Measurements from ENCODE around the gene ADAMTS2. TPM values are rescaled to one million over a fixed set of nuclear protein-coding genes. Genes with fewer than 3 reads are reported as not detected.
A peak's percentile ranks its signal among the peaks of the same experiment; 100 is the strongest.

Gene ADAMTS2
- polyA plus RNA-seq, 6 donors from 2014 or later: not detected

GRCh38 chr5:179177711-179178575, 167.3 kb downstream of the ADAMTS2 start:
- DNase-seq: no peak
- Mint-ChIP-seq H3K9me3 (peaks cover 0 to 7% (median 3%) of the 10 kb centered on the region in 7 donors), H3K4me3 (no peak overlapping the region), H3K27ac (no peak overlapping the region), H3K36me3 (no peaks in the 10 kb centered on the region), H3K27me3 (peaks cover 13 to 32% (median 31%) of the 10 kb centered on the region in 3 donors), H3K4me1 (peaks cover 0 to 2% (median 0%) of the 10 kb centered on the region in 3 donors)
- ATAC-seq (ENCODE audit: low read depth in 2 of 2): no peak

DNA sequence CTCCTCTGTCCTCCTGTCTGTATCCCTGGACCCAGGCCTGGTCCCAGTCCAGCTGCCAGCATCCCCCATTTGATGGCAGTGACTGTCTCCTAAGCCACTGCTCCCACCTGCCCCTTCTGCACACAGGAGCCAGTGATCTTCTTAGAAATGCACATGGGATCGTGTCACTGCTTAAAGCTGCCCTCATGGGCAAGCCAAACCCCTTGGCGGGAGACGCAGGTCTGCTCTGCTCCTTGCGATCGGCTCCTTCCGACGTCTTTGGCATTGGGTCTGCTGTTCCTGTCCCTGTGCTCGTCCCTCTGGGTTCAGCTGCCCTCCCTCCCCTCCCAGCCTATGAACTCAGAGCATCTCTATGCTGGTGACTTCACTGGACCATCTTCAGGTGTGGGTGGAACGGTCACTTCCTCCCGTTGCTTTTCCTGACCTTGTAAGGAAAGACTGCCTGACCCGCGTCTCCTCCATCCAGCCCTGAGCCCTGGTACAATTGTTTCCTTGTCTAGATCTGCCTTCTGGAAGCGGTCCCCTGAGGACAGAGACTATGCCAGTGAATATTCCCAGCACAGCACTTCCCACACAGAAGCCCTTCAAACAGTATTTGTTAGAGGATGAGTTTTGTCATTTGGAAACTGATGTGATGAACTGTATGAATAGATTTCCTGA, 168.6 kb downstream of the ADAMTS2 start:
- Mint-ChIP-seq H3K4me3 (peak overlapping the region in 1 of 8 donors; percentile 42), H3K9me3 (peaks cover 0 to 7% (median 3%) of the 10 kb centered on the region in 7 donors), H3K27me3 (peaks cover 13 to 31% (median 30%) of the 10 kb centered on the region in 3 donors), H3K27ac (no peak overlapping the region), H3K36me3 (no peaks in the 10 kb centered on the region), H3K4me1 (no peaks in the 10 kb centered on the region)
- DNase-seq (no peak), ATAC-seq (ENCODE audit: low read depth in 2 of 2) (no peak)

GRCh38 chr5:179176166-179176565, 169.1 kb downstream of the ADAMTS2 start:
- H3K27ac Mint-ChIP-seq: no peak overlapping the region
- no peak for ATAC-seq (ENCODE audit: low read depth in 2 of 2)
- no peak overlapping the region for H3K4me3 Mint-ChIP-seq

GRCh38 chr5:179171816-179172745, 173.2 kb downstream of the ADAMTS2 start:
- no peak overlapping the region for H3K4me3 Mint-ChIP-seq
- no peak for DNase-seq
- no peak for ATAC-seq (ENCODE audit: low read depth in 2 of 2)
- peaks cover 0 to 4% (median 0%) of the 10 kb centered on the region in 7 donors for H3K9me3 Mint-ChIP-seq
- peaks cover 0 to 6% (median 3%) of the 10 kb centered on the region in 3 donors for H3K4me1 Mint-ChIP-seq
- peaks cover 14 to 39% (median 26%) of the 10 kb centered on the region in 3 donors for H3K27me3 Mint-ChIP-seq
- H3K27ac Mint-ChIP-seq: no peak overlapping the region
- H3K36me3 Mint-ChIP-seq: no peaks in the 10 kb centered on the region

More at GRCh38 chr5:179176166-179176565, 169.1 kb downstream of the ADAMTS2 start:
- no peaks in the 10 kb centered on the region for H3K4me1 Mint-ChIP-seq
- H3K27me3 Mint-ChIP-seq: peaks cover 13 to 31% (median 30%) of the 10 kb centered on the region in 3 donors
- no peak for DNase-seq
- H3K36me3 Mint-ChIP-seq: no peaks in the 10 kb centered on the region
- H3K9me3 Mint-ChIP-seq: peaks cover 0 to 7% (median 3%) of the 10 kb centered on the region in 7 donors

GRCh38 chr5:179171251-179171815, 173.9 kb downstream of the ADAMTS2 start:
- Mint-ChIP-seq H3K27me3 (peaks cover 12 to 31% (median 19%) of the 10 kb centered on the region in 3 donors), H3K36me3 (no peaks in the 10 kb centered on the region), H3K4me1 (peaks cover 0 to 6% (median 3%) of the 10 kb centered on the region in 3 donors), H3K4me3 (no peak overlapping the region), H3K9me3 (peaks cover 0 to 4% (median 0%) of the 10 kb centered on the region in 7 donors), H3K27ac (no peak overlapping the region)
- ATAC-seq (ENCODE audit: low read depth in 2 of 2) (no peak), DNase-seq (no peak)

DNA sequence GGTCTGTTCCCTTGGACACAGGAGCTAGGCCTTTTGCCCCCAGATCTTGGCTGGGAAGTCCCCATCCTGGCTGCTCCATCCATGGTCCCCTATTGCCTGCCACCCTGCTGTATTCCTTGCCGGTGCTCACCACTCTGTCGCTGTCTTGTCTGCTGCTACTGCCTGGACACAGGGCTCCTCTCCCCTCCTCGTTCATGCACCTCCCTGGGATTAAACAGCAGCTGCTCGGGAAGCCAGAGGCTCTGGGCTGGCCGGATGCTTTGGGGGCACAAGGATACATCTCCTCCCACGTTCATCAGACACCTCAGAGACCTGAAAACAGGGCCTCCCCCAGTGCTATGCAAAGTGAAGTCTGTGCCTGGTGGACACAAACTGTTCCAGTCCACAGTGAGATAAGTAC, 174.7 kb downstream of the ADAMTS2 start:
- no peak for ATAC-seq (ENCODE audit: low read depth in 2 of 2)
- Mint-ChIP-seq H3K27ac (no peak overlapping the region), H3K36me3 (no peaks in the 10 kb centered on the region), H3K4me3 (no peak overlapping the region), H3K27me3 (peaks cover 9 to 29% (median 16%) of the 10 kb centered on the region in 3 donors), H3K4me1 (peaks cover 0 to 6% (median 3%) of the 10 kb centered on the region in 3 donors), H3K9me3 (peaks cover 0 to 4% (median 0%) of the 10 kb centered on the region in 7 donors)
- DNase-seq: no peak

GRCh38 chr5:179169836-179170235, 175.4 kb downstream of the ADAMTS2 start:
- peaks cover 0 to 4% (median 0%) of the 10 kb centered on the region in 7 donors for H3K9me3 Mint-ChIP-seq
- ATAC-seq (ENCODE audit: low read depth in 2 of 2) (no peak), DNase-seq (no peak)
- H3K4me1 Mint-ChIP-seq: peaks cover 0 to 6% (median 3%) of the 10 kb centered on the region in 3 donors
- no peak overlapping the region for H3K27ac Mint-ChIP-seq
- no peak overlapping the region for H3K4me3 Mint-ChIP-seq
- H3K27me3 Mint-ChIP-seq: peaks cover 6 to 29% (median 16%) of the 10 kb centered on the region in 3 donors
- no peaks in the 10 kb centered on the region for H3K36me3 Mint-ChIP-seq

- Mint-ChIP-seq H3K4me1 (peaks cover 0 to 6% (median 3%) of the 10 kb centered on the region in 3 donors), H3K9me3 (peaks cover 0 to 4% (median 0%) of the 10 kb centered on the region in 7 donors), H3K27ac (no peak overlapping the region), H3K36me3 (no peaks in the 10 kb centered on the region), H3K4me3 (peak overlapping the region in 3 of 8 donors; percentile 15 to 68 (median 22)), H3K27me3 (peaks cover 6 to 34% (median 16%) of the 10 kb centered on the region in 3 donors)
- ATAC-seq (ENCODE audit: low read depth in 2 of 2) (no peak), DNase-seq (no peak)
Observed at GRCh38 chr5:179168664-179169063, 176.6 kb downstream of the ADAMTS2 start.

GRCh38 chr5:179167871-179168451, 177.3 kb downstream of the ADAMTS2 start:
- H3K27me3 Mint-ChIP-seq: peaks cover 6 to 34% (median 16%) of the 10 kb centered on the region in 3 donors
- peak overlapping the region in 6 of 8 donors; percentile 22 to 79 (median 54) for H3K4me3 Mint-ChIP-seq
- H3K4me1 Mint-ChIP-seq: peaks cover 0 to 6% (median 3%) of the 10 kb centered on the region in 3 donors
- no peak overlapping the region for H3K27ac Mint-ChIP-seq
- H3K36me3 Mint-ChIP-seq: no peaks in the 10 kb centered on the region
- ATAC-seq (ENCODE audit: low read depth in 2 of 2) (no peak), DNase-seq (no peak)
- peaks cover 0 to 4% (median 2%) of the 10 kb centered on the region in 7 donors for H3K9me3 Mint-ChIP-seq

GRCh38 chr5:179166886-179167841, 178.1 kb downstream of the ADAMTS2 start:
- no peak overlapping the region for H3K27ac Mint-ChIP-seq
- ATAC-seq (ENCODE audit: low read depth in 2 of 2): peak; percentile 87 to 94

DNA sequence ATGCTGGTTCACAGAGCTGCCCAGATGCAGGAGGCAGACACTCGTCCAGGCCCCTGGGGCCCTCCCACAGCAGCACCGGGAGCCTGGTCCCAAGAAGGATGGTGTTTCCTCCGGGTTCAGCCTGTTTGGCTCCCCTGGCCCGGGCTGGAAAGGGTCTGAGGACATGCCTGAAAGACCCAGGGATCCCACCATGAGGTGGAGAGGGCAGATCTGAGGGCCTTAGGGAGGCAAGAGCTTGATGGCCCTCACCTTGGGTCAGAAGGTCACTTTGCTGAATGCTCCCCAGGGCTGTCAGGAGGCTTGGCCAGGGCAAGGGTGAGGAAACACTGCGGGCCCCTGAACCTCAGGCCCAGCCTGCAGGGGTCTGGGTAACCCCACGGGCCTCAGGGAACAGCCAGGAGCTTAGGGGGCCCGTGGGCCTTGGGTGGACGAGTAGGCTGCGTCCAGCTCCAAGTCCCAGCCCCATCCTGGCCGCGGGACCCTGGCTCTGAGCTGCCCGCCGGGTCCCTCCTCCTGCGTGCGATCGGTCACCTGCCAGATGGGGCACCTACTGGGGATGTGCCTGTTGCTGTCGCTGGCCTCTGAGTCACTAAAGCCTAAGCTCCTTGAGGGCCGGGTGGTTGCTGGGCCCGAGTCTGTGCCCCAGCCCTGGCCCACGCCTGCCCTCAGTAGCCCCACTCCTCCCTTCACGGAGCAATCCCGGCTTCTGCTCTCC, 178.9 kb downstream of the ADAMTS2 start:
- peaks cover 6 to 28% (median 16%) of the 10 kb centered on the region in 3 donors for H3K27me3 Mint-ChIP-seq
- H3K4me3 Mint-ChIP-seq: peak overlapping the region in 2 of 8 donors; percentile 29 to 57
- no peak overlapping the region for H3K27ac Mint-ChIP-seq
- ATAC-seq (ENCODE audit: low read depth in 2 of 2): no peak
- peaks cover 0 to 6% of the 10 kb centered on the region in 2 donors for H3K36me3 Mint-ChIP-seq
- DNase-seq: no peak
- peaks cover 2 to 9% (median 5%) of the 10 kb centered on the region in 7 donors for H3K9me3 Mint-ChIP-seq
- H3K4me1 Mint-ChIP-seq: peaks cover 0 to 6% (median 3%) of the 10 kb centered on the region in 3 donors

More at GRCh38 chr5:179166886-179167841, 178.1 kb downstream of the ADAMTS2 start:
- Mint-ChIP-seq H3K36me3 (no peaks in the 10 kb centered on the region), H3K4me3 (peak overlapping the region in 7 of 8 donors; percentile 37 to 79 (median 51)), H3K9me3 (peaks cover under 1 to 4% (median 3%) of the 10 kb centered on the region in 7 donors), H3K27me3 (peaks cover 6 to 33% (median 16%) of the 10 kb centered on the region in 3 donors), H3K4me1 (peaks cover 0 to 6% (median 3%) of the 10 kb centered on the region in 3 donors)
- DNase-seq: peak; percentile 60

Data from naive B cell (primary cell).